GM18526 (cell line): Measurements from ENCODE around the gene NOS1.

ENCODE experiments used
- POLR2A ChIP-seq: IDR thresholded peaks from 3 replicates; pipeline ENCODE4 v1.6.1; 2011; ENCODE audit not compliant: insufficient read length; ENCODE audit errors: extremely low read depth

Gene NOS1

GRCh38 chr12:117377758-117378157, 16.3 kb upstream of the NOS1 start:
- no peak for TF ChIP-seq POLR2A

GRCh38 chr12:117370588-117370987, 9.2 kb upstream of the NOS1 start:
- no peak for TF ChIP-seq POLR2A

GRCh38 chr12:117367006-117367638, 5.7 kb upstream of the NOS1 start:
- no peak for TF ChIP-seq POLR2A

- TF ChIP-seq POLR2A = no peak
These were observed 3.7 kb upstream of the NOS1 start for GRCh38 chr12:117365049-117365616.

- TF ChIP-seq POLR2A = no peak
These were observed 2.6 kb upstream of the NOS1 start for GRCh38 chr12:117363953-117364486.

GRCh38 chr12:117363056-117363662, 1.7 kb upstream of the NOS1 start:
- TF ChIP-seq POLR2A = no peak

- TF ChIP-seq POLR2A = no peak
These were observed 965 bp upstream of the NOS1 start for GRCh38 chr12:117362391-117362790.

- TF ChIP-seq POLR2A = no peak
These were observed 479 bp upstream of the NOS1 start for GRCh38 chr12:117361905-117362304.

- TF ChIP-seq POLR2A = no peak
These were observed 677 bp downstream of the NOS1 start for GRCh38 chr12:117360551-117361346.

GRCh38 chr12:117360222-117360550, 1.2 kb downstream of the NOS1 start:
- TF ChIP-seq POLR2A = no peak

GRCh38 chr12:117359029-117359845, 2.2 kb downstream of the NOS1 start:
- TF ChIP-seq POLR2A = no peak

- TF ChIP-seq POLR2A = no peak
These were observed 5.4 kb downstream of the NOS1 start for GRCh38 chr12:117356048-117356447.

GRCh38 chr12:117352883-117353282, 8.5 kb downstream of the NOS1 start:
- TF ChIP-seq POLR2A = no peak

GRCh38 chr12:117352206-117352605, 9.2 kb downstream of the NOS1 start:
- no peak for TF ChIP-seq POLR2A

- TF ChIP-seq POLR2A = no peak
These were observed 11.3 kb downstream of the NOS1 start for GRCh38 chr12:117350140-117350539.
